ENCODE data around the gene ROBO1.

ROBO1 gene

GRCh38 chr3:78644847-78645246 lies 1123.0 kb downstream of the ROBO1 start:
- Mint-ChIP-seq H3K4me1 (ENCODE audit: low read depth) (no peaks in the 10 kb centered on the region), H3K27me3 (ENCODE audit: low read depth) (no peaks in the 10 kb centered on the region), H3K27ac (no peak overlapping the region), H3K9me3 (no peaks in the 10 kb centered on the region), H3K4me3 (no peak overlapping the region), H3K36me3 (ENCODE audit: low read depth) (no peaks in the 10 kb centered on the region)

DNA sequence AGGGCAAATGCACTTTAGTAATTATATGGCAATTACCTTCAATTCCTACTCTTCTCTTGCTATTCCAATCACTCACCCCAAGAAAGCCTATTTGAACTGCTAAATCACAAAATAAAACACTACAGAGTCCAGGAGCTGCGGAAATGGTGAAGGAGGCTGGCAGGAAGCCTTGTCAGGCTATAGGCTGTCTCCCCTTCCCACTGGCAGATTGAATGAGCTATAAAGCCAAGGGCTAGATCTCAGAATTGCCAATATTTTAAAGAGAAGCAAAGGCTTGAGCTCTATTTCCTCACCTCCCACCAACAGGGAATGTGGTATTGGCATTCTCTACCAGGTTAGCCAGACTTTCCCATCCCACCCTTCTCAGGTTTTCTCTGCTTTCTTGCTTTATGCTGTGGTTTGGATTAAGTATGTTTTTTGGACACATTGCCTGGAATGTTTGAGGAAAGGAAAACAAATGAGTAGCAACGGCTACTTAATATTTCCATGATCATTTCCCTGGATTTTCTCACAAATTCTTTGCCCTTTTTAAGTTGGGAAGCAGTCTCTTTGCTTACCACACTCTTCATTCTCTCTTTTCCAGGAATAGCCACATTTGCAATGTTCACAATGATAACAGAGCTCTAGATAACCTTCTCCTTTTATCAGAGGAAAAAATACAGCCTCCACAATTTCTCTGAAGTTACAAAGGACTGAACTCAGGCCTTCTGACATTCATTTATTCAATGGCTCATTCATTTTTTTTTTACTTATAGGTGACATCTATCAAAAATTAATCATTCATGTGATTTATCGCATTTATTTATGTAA lies 1125.4 kb downstream of the ROBO1 start:
- no peaks in the 10 kb centered on the region for H3K36me3 Mint-ChIP-seq (ENCODE audit: low read depth)

DNA sequence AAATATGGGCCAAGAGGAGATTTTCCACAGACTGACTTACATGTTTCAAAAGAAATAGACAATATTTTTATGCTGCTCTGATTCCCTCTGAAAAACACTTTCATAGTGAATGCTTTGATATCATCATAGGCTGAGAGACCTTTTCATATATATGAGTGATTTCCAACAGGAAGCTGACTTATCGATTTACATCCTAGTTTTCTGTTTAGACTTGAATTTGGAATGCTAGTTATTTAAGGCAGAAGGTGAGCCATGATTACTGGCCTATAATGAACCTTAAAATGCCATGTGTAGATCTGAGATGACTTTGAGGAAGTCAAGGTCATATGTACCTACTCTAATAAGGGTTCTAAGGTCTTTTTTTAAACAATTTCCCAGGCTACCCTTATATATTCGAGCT lies 1126.1 kb downstream of the ROBO1 start:
- Mint-ChIP-seq H3K36me3 (ENCODE audit: low read depth) (no peaks in the 10 kb centered on the region), H3K4me3 (no peak overlapping the region), H3K9me3 (no peaks in the 10 kb centered on the region), H3K27me3 (ENCODE audit: low read depth) (no peaks in the 10 kb centered on the region), H3K27ac (no peak overlapping the region), H3K4me1 (ENCODE audit: low read depth) (no peaks in the 10 kb centered on the region)

More for the DNA sequence above, 1125.4 kb downstream of the ROBO1 start:
- Mint-ChIP-seq H3K27me3 (ENCODE audit: low read depth) (no peaks in the 10 kb centered on the region), H3K9me3 (no peaks in the 10 kb centered on the region), H3K4me1 (ENCODE audit: low read depth) (no peaks in the 10 kb centered on the region), H3K27ac (no peak overlapping the region), H3K4me3 (no peak overlapping the region)

GRCh38 chr3:78634316-78634715 lies 1133.5 kb downstream of the ROBO1 start:
- Mint-ChIP-seq H3K4me1 (ENCODE audit: low read depth) (no peaks in the 10 kb centered on the region), H3K36me3 (ENCODE audit: low read depth) (no peaks in the 10 kb centered on the region), H3K27ac (no peak overlapping the region), H3K4me3 (no peak overlapping the region), H3K9me3 (no peaks in the 10 kb centered on the region), H3K27me3 (ENCODE audit: low read depth) (no peaks in the 10 kb centered on the region)

DNA sequence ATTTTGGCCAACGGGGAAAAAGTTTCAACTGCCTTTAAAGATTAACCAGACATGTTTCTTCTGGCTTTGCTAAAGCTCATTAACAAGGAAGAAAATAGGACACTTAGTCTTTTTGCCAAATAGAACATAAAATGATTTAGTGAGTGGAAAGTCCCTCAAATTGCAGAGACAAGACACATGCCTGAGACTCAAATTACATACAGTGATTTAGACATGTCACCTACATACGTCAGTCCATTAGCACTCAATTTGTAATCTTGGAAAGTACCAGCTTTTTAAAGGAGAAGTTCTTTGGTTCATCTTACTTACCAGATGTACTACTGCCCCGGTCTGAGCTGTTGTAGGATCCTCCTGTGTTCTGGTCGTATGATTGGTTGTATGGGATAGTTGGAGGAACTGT lies 1134.2 kb downstream of the ROBO1 start:
- Mint-ChIP-seq H3K4me3 (no peak overlapping the region), H3K4me1 (ENCODE audit: low read depth) (no peaks in the 10 kb centered on the region), H3K36me3 (ENCODE audit: low read depth) (no peaks in the 10 kb centered on the region), H3K27me3 (ENCODE audit: low read depth) (no peaks in the 10 kb centered on the region), H3K27ac (no peak overlapping the region), H3K9me3 (no peaks in the 10 kb centered on the region)

GRCh38 chr3:78632925-78633553 lies 1134.8 kb downstream of the ROBO1 start:
- Mint-ChIP-seq H3K9me3 (no peaks in the 10 kb centered on the region), H3K27ac (no peak overlapping the region), H3K36me3 (ENCODE audit: low read depth) (no peaks in the 10 kb centered on the region), H3K4me1 (ENCODE audit: low read depth) (no peaks in the 10 kb centered on the region), H3K27me3 (ENCODE audit: low read depth) (no peaks in the 10 kb centered on the region), H3K4me3 (no peak overlapping the region)

DNA sequence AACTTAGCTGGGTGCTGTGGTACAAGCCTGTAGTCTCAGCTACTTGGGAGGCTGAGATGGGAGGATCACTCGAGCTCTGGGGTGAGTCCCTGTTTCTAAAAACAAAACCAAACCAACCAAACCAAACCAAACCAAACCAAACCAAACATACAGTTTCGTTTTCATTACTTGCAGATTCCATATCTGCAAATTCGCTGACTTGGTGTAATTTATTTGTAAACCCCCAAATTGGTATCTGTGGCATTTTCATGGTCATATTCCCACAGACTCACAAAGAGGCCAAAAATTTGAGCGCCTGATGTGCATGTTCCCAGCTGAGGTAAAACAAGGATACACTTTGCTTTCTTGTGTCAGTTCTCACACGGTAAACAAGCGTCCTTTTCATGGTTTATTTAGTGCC lies 1138.3 kb downstream of the ROBO1 start:
- Mint-ChIP-seq H3K27ac (no peak overlapping the region), H3K27me3 (ENCODE audit: low read depth) (no peaks in the 10 kb centered on the region), H3K9me3 (no peaks in the 10 kb centered on the region), H3K36me3 (ENCODE audit: low read depth) (no peaks in the 10 kb centered on the region), H3K4me3 (no peak overlapping the region), H3K4me1 (ENCODE audit: low read depth) (no peaks in the 10 kb centered on the region)

- Mint-ChIP-seq H3K4me1 (ENCODE audit: low read depth) (no peaks in the 10 kb centered on the region), H3K27ac (no peak overlapping the region)
Measured at GRCh38 chr3:78621061-78621716, 1146.6 kb downstream of the ROBO1 start.

GRCh38 chr3:78614486-78614885 lies 1153.3 kb downstream of the ROBO1 start:
- H3K27ac Mint-ChIP-seq = no peak overlapping the region

More at GRCh38 chr3:78621061-78621716, 1146.6 kb downstream of the ROBO1 start:
- H3K9me3 Mint-ChIP-seq = no peaks in the 10 kb centered on the region
- no peaks in the 10 kb centered on the region for H3K36me3 Mint-ChIP-seq (ENCODE audit: low read depth)
- H3K27me3 Mint-ChIP-seq (ENCODE audit: low read depth) = no peaks in the 10 kb centered on the region
- no peak overlapping the region for H3K4me3 Mint-ChIP-seq

DNA sequence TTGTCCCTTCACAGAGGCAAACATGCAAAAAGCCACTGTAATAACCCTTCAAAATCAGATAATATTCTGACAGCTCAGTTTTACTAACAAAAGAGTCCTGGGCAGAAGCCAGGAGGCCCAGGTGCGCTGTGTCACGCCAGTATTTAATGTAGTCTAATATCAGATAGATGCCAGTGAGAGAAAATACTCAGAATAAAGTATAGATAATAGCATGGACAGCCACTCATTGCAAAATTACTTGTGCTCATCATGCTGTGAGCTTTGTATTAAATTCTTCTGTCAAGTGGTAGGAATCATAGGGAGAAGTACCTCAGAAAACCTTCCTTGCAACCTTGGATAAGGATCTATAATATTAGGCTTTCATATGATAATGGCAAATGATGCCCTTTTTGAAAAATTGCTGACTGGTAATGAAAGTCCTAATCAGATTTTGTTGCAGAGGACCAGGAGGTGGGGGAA lies 1154.3 kb downstream of the ROBO1 start:
- no peak overlapping the region for H3K4me3 Mint-ChIP-seq
- peaks cover 3% of the 10 kb centered on the region for H3K9me3 Mint-ChIP-seq
- H3K27ac Mint-ChIP-seq = no peak overlapping the region
- no peaks in the 10 kb centered on the region for H3K27me3 Mint-ChIP-seq (ENCODE audit: low read depth)
- H3K4me1 Mint-ChIP-seq (ENCODE audit: low read depth) = no peaks in the 10 kb centered on the region
- no peaks in the 10 kb centered on the region for H3K36me3 Mint-ChIP-seq (ENCODE audit: low read depth)

More at GRCh38 chr3:78614486-78614885, 1153.3 kb downstream of the ROBO1 start:
- H3K27me3 Mint-ChIP-seq (ENCODE audit: low read depth) = no peaks in the 10 kb centered on the region
- H3K4me1 Mint-ChIP-seq (ENCODE audit: low read depth) = no peaks in the 10 kb centered on the region
- no peak overlapping the region for H3K4me3 Mint-ChIP-seq
- no peaks in the 10 kb centered on the region for H3K36me3 Mint-ChIP-seq (ENCODE audit: low read depth)
- H3K9me3 Mint-ChIP-seq = peaks cover 3% of the 10 kb centered on the region

- no peaks in the 10 kb centered on the region for H3K36me3 Mint-ChIP-seq (ENCODE audit: low read depth)
- no peaks in the 10 kb centered on the region for H3K4me1 Mint-ChIP-seq (ENCODE audit: low read depth)
- H3K27me3 Mint-ChIP-seq (ENCODE audit: low read depth) = no peaks in the 10 kb centered on the region
- H3K27ac Mint-ChIP-seq = no peak overlapping the region
- H3K9me3 Mint-ChIP-seq = peaks cover 9% of the 10 kb centered on the region
- H3K4me3 Mint-ChIP-seq = no peak overlapping the region
Measured at GRCh38 chr3:78611278-78611677, 1156.5 kb downstream of the ROBO1 start.

- Mint-ChIP-seq H3K27ac (no peak overlapping the region), H3K9me3 (peaks cover 13% of the 10 kb centered on the region), H3K4me3 (no peak overlapping the region), H3K36me3 (ENCODE audit: low read depth) (no peaks in the 10 kb centered on the region), H3K4me1 (ENCODE audit: low read depth) (no peaks in the 10 kb centered on the region), H3K27me3 (ENCODE audit: low read depth) (no peaks in the 10 kb centered on the region)
Measured at GRCh38 chr3:78610462-78611125, 1157.2 kb downstream of the ROBO1 start.

DNA sequence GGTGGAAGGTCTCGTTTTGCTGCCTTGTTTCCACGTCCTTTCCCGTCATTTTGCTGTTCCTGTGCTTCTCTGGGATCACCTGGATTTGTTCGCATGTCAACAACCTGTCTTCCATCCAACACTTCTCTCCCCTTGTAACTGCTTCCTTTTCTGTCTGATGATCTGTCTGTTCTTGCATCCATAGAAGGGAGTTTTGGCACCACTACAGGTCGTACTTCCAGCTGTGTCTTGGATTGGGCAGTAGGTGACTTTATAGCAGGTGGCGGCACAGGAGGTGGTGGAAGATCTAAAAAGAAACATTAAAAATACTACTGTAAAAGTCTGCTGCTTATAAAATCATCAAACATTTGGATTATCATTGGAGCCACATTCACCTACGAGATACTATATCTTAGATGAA lies 1161.0 kb downstream of the ROBO1 start:
- Mint-ChIP-seq H3K9me3 (peaks cover 16% of the 10 kb centered on the region), H3K27ac (no peak overlapping the region)

GRCh38 chr3:78605178-78605577 lies 1162.6 kb downstream of the ROBO1 start:
- Mint-ChIP-seq H3K4me3 (no peak overlapping the region), H3K27ac (no peak overlapping the region), H3K9me3 (peaks cover 13% of the 10 kb centered on the region), H3K27me3 (ENCODE audit: low read depth) (no peaks in the 10 kb centered on the region), H3K36me3 (ENCODE audit: low read depth) (no peaks in the 10 kb centered on the region), H3K4me1 (ENCODE audit: low read depth) (no peaks in the 10 kb centered on the region)

More for the DNA sequence above, 1161.0 kb downstream of the ROBO1 start:
- Mint-ChIP-seq H3K4me1 (ENCODE audit: low read depth) (no peaks in the 10 kb centered on the region), H3K27me3 (ENCODE audit: low read depth) (no peaks in the 10 kb centered on the region), H3K36me3 (ENCODE audit: low read depth) (no peaks in the 10 kb centered on the region), H3K4me3 (no peak overlapping the region)
